Measurements from ENCODE around the gene ESAM.

DNA sequence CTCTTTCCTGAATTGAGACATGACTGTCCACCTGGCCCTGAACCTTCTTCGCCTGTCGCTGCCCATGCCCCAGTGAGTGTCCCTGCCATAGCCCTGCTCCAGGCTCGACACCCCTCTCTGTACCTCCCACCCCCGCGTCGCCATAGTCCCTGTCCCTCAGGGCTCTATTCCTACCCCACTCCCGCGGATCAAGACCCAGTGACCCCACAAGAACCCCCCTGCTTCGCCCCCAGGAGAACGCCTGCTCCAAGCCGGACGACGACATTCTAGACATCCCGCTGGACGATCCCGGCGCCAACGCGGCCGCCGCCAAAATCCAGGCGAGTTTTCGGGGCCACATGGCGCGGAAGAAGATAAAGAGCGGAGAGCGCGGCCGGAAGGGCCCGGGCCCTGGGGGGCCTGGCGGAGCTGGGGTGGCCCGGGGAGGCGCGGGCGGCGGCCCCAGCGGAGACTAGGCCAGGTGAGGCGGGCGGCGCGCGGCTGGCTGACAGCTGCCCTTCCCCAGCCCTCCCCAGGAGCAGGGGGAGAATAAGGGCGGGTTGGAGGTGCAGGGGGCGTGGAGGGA, 16.7 kb downstream of the ESAM start:
- TF ChIP-seq CTCF (IDR thresholded peaks at IDR 0.05), result no peak
- no peak for TF ChIP-seq EP300 (IDR thresholded peaks at IDR 0.05)
- no peak for TF ChIP-seq POLR2A (IDR thresholded peaks at IDR 0.05)

Data from tibial nerve (tissue), 4 donors.